DMS53 (cell line): ENCODE results near the gene PTGR3.
"Not testable (repeated sequence)": the region's sequence is repeated elsewhere in the genome, so short reads cannot be mapped to it uniquely, and the experiment has no call there.

Experiments used
- DNase-seq: peaks from one replicate; lab custom pipeline; 2025; lab: John Stamatoyannopoulos, UW

The PTGR3 gene

DNA sequence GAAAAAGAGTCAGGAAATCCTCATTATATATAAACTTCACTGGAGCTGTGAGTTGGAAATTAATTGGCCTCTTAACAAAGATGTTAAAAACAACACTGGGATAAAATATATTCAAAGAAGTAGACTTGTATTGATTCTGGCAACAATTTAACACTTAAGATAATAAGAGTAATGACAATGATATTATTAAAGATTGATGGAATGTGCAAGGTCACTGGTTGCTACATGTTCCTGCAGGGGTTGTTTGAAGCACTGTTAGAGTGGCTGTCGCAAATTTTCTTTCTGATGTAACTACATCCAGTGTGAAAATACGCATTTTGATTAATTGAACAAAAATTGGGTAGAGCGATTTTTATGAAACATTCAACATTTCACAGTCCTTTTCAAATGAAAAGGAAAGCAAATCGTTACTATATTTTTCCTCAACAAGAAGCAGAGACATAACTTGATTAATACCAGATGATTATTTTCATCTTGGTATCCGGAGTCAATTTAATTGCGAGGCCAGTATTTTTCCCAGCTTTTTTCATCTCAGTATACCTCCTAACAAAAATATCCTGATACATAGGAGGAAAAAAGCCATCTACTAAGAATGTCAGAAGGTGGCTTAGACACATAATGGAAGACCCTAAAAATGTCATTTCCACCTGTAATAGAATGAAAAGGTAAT is 6.1 kb downstream of the PTGR3 start:
- DNase-seq: no peak

DNA sequence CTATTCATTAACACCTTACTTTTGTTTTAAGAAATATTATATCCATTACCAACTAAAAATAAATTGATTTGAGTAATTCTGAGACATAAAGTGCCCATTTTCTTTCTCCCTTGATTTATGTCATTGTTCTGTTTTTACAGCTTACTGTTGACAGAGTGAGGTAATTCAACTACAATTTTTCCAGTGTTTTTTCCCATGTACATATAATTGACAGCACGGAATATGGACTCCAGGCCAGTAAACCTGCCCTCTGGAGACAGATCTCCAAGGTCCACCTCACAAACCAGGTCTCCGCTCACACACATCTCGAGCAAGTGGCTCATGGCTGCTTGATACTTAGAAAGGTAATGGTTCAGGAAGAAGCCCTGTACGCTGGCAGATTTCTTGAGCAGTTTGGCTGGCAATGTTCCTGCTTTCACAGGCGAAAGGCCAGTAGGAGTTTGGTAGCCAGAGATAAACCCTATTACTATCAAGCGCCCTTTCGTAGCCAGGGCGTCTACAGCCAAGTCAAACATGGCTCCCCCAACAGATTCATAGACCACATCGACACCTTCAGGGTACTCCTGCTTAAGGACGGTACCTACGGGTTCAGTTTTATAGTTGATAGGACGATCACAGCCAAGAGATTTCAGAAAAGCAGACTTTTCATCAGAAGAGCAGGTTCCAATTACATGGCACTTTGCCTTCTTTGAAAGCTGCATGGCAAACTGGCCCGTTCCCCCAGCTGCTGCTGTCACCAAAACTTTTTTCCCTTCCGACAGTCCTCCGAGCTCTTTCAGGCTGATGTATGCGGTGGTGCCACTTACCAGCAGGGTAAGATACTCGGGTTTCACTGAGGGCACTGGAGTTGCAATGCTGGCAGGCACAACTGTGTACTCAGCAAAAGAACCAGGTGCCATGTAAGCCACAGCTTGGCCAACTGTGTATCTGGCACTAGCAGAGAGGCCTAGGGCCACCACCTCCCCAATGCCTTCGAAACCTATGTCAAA is 7.4 kb downstream of the PTGR3 start:
- no peak for DNase-seq

DNA sequence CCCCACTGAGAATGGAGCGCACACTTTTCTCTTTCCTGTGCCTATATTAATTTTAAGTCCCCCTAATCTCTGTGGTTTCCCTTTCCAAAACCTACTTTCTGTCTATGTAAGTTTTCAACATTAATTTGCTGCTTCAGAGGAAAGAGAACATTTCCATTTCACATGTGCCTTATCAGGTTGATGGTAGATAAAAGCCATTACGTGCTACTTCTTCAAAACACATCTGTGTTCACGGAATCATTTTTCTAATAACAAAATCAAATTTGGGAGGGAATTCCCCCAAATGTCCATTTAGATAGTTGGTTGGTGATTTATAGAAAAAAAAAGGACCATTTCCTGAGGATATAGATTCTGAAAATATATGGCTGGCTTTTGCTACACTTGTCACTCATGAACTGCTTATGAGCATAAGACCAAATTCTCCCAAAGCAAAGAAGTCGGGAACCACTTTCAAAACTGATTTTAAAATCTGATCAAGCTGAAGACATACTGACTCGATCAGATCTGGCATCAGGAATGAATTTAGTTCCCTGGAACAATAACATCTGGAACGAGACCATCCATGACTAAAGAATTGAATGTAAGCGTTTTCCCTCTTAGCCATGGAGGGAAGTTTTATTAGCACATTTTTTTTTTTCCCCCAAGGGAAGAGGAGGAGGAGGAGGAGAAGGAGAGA is 8.2 kb downstream of the PTGR3 start:
- no peak for DNase-seq

DNA sequence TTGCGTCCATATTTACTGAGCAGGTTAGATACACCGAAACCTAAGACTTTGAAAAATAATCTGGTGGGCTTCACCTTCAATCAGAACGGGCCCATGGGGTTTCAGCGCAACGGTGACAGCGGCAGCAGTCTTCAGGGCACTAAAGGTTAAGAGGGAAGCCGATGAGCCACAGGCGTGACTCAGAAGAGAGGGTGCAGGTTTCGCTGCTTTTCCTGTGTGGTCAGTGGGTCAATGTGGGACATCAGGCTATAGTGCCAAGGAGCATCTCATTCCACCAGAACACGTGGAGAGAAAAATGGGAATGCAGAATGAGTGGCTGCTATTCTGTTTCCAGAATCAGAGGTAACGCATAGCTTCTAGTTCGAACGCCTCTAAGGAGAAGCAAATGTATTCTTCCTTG is 8.9 kb downstream of the PTGR3 start:
- no peak for DNase-seq

DNA sequence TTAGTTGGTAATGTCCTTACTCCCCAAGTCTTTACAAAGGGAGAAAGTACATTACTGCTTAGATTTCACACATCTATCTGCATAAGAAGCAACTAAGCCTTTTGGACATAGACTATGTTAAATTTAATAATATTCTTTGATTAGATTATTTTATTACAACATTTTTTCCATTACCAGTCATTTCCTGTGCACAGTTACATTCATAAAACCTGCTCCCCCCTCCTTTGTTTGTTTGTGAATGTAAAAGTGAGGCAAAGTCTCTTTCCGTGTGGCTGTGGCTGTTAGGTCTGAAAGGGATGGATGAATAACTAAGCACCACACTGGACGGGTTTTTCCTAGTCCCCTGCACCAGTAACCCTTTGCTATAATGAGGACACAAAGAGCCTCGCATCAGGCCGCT is 9.6 kb downstream of the PTGR3 start:
- no peak for DNase-seq

DNA sequence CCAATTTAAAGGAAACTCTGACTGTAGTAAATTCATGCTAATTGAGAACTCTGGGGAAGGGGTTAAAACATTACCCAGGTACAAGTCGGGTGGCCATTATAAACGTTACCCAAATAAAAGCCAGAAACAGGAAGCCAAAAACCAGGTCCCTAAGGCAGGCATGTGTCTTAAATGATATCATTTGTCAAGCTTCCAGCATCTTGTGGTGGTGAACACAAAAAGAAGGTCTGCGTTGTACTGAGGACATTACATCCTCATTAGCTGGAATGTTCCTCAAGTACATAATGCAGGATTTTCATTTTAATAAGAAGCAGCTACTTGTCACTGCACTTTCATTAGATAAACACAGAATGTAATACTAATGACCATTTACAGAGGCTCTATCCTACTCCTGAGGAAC is 10.9 kb downstream of the PTGR3 start:
- no peak for DNase-seq

DNA sequence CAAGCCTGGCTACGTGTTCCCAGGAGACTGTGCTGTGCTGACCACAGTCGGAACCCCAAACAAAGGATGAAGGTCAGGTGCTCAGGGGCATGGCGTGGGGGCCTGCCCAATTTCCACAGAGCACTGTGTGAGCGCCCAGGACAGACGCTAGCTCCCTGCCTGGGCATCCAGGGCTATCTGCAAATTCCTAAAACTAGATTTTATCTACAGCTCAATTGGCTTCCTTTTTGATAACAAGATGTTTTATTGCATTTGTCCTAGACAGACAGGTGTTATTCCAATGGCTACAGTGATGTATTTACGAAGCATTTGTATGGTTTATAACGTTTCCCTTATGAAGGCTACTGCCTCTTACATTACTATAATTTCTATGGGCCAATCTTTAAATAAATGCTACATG is 16.0 kb downstream of the PTGR3 start:
- DNase-seq: no peak

DNA sequence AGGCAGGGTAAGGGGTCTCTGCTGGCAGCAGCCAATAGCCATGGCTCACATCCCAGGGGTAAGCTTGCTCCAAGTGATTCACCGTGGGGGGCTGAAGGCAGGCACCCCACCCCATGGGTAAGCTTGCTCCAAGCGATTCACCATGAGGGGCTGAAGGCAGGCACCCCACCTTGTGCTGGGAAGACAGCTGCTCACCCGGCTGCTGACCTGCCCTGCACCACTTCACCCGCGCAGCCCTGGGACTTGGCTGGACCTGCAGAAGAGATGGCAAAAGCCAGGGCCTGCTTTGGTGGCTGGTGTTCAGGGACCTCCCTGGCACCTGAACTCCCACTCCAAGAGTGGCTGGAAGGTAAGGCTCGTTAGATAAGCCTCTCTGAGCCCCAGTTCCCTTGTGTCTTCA is 19.2 kb downstream of the PTGR3 start:
- DNase-seq: no peak

DNA sequence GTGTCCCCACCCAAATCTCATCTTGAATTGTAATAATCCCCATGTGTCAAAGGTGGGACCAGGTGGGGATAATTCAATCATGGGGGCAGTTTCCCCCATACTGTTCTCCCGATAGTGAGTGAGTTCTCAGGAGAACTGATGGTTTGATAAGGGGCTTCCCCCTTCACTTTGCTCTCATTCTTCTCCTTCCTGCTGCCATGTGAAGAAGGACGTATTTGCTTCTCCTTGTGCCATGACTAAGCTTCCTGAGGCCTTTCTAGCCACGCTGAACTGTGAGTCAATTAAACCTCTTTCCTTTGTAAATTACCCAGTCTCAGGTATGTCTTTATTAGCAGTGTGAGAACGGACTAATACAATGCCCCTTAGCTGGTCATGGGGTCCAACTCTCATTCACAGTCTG is 21.2 kb downstream of the PTGR3 start:
- not testable (repeated sequence) for DNase-seq

DNA sequence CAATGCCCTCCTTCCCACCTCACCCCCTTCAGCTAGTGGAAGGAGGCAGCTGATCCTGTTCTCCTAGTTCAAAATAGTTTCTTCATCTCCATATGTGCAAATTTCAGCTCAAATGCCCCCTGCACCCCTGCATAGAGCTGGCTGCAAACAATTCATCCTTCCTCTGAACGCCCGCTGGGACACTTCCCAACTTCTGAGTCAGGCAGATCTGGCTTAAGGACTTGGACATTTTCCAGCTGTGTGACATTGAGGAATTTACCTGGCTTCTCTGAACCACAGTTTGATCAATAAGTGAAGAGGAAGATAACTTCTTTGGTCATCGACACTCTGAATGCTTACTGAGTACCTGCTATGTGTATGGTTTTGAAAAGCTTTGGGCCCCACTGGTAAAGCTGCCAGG is 23.5 kb downstream of the PTGR3 start:
- DNase-seq: no peak

DNA sequence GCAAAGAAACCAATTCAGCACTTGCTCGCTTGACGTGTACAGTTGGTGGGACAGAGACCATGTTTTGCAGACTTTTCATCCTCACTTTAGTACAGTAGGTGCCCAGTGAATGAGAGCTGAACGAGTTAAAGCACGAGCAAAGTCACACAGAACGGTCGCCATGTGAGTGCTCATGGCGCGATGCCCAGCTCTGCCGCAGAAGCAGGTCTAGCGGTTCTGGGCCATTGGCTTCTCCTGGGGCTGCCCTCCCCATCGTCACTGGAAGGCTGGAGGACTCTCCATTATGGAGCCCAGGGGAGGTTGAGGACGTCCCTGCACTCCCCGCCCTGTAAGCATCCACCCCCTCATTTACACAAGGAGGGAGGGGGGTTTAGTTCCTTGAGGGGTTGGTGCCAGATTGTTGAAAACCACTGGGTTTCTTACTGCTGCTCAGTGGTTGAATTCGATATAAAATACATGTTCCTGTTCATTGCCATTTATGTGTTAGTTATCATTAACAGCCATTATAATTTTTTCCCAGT is 24.9 kb downstream of the PTGR3 start:
- DNase-seq: no peak

DNA sequence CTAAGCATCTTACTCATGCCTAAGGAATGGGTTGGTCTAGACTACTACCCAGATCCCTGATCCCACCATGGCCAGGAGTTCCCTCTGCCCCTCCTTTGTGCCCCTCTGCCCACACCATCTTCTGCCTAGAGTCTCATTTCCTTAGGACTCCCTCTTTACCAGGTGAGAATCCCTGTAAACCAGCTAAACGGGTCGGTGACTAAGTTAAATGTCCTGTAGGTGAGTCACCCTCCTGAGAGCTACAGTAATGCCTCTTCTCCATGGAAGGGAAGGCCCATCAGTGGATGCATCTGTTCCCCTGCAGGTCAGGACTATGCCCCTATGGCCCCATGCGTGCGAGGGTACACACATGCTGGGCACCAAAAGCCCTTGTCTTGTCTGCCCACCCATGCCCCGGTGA is 25.4 kb downstream of the PTGR3 start:
- peak; percentile 94 for DNase-seq

DNA sequence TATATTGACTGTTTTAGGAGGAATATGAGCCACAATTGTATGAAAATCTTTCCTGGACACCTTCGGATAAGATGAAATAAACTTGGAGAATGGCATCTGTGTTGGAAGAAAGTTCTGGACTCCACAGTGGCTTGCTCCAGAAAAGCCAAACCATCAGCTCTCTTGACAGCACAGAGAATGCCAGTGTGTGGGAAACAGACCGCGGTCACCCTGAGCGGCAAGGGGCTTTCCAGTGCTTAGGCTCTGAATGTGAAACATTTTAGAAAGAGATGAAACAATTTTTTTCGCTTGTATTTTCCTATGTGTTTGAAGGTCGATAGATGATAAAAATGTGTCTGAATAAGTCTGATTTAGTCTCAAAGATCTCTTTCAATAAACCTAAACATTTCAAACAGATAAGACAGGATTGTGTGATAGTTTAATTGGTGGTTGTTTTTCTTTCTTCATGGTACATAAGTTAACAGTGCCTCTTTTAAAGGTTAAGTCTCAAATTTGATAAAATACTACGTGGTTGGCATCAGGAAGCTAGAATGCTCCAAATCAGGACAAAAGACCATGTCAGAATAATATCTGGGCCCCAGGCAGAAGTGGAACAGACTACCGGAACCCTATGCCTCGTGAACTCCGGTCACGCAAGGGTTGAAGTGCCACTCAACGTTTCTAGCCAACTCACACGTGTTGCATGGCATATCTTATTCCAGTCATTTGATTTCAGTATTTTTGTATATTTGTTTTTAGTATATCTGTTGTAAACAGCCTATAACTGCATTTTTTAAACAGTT is 28.9 kb downstream of the PTGR3 start:
- no peak for DNase-seq

DNA sequence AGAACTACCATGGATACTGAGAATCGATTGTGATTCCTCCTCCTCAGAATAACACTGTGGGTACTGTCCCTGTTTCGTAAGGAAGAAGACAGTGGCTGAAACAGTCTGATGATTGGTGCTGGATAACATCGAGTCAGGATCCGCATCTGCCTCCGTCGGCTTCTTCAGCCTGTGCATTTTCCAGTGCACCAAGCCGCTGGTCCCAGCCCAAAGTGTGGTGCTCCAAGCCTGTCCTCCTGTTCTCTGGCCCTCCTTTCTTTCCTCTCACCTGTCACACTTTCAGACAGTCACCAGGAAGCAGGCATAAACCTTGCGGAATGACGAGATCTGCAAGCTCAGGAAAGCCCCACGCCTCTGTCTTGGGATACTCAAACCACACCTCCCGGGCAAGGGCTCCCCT is 30.6 kb downstream of the PTGR3 start:
- DNase-seq: no peak

DNA sequence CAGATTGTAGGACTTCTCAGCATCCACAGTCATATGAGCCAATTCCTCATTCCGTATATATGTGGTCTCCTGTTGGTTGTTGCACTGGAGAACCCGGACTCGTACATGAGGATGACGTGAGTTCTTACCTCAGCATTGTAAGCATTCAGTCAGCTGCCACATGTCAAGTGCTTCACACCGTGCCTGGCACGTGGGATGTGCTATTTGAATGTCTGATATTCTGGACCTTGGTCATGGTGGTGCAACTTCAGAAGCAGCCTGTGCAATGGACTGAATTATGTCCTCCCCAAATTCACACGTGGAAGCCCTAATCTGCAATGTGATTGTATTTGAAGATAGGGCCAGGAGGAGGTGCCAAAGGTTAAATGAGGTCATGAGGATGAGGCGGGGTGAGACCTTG is 32.1 kb downstream of the PTGR3 start:
- DNase-seq: no peak

DNA sequence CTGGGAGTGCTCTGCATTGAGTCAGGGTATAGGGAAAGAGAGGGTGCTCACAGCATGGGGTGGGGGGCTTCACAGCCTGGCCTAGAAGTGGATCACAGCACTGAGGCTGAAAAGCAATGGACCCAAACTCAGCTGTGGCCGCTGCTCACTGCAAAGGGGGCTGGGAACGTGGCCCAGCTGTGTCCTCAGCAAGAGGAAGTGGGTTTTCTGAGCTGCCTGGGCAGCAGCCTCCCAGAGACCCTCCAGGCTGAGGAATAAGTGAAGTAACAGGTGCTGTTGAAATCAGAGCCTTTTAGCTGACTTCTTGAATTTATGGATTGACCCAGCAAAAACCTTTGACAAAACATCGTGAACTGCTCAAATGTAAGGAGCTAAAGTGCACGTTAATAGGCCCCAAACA is 35.2 kb downstream of the PTGR3 start:
- no peak for DNase-seq

DNA sequence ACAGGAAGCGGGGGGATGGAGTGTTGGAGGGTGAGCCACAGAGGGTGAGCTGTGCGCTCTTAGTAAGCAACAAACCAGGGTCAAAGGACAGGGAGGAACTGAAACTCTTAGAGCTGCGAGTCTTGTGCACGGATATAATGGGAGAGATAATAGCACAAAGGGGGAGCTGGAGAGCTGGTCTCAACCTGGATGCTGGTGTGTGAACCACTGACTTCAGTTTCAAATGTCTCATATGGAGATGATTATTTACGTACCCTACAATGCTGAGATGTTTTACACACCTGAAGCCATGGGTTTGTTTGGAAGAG is 35.9 kb downstream of the PTGR3 start:
- DNase-seq: no peak

DNA sequence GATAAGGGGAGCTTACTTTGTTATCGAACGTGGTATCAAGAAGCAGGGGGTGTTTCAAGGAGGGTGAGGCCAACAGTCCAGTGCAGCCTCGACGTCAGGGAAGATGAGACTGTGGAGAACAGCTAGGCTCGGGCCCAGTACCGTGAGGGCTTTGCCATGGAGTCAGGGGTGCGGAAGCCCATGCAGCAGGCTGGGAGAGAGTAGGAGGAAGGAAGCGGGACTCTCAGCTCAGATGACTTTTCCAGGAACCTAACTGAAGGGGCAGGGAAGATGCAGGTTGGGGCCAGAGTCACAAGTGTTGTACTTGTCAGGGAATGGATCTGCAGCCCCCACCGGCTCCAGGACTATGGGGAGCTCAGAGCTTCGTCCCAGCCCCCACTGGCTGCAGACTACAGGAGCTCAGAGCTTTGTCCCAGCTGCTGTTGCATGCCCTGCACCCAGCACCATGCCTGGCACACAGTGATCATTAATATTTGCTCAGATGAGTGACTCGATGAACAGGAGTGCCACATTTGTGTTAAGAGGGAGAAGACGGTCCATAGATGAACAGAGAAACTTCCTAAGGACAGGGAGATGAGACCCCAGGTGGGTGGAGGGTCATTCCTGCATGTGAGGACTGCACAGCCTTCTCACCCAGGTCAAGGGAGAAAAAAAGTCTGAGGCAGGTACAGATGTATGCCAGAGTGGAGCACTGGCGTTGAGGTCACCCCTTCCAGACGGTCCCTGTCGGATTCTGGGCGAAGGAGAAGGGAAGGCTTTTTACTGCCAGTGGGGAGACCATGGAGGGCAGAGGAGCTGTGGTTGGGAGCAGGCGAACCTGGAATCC is 36.4 kb downstream of the PTGR3 start:
- no peak for DNase-seq

DNA sequence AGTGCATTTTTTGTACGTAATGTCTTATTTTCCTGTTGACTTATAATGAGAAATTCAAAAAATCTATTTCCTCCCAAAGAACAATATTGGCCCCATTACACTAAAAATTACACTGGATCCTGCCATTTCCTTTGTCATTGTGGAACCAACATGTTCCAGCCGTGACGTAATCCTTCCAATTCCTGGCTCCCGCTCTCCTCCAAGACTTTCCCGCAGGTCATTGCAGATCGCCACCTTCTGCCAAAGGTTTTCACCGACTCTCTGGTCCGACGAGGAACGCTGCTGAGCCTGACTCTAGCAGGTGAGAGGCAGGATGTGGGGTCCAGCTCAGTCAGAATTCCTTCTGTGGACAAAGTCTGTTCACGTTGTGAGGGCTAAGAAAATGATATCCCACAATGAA is 38.0 kb downstream of the PTGR3 start:
- DNase-seq: no peak

DNA sequence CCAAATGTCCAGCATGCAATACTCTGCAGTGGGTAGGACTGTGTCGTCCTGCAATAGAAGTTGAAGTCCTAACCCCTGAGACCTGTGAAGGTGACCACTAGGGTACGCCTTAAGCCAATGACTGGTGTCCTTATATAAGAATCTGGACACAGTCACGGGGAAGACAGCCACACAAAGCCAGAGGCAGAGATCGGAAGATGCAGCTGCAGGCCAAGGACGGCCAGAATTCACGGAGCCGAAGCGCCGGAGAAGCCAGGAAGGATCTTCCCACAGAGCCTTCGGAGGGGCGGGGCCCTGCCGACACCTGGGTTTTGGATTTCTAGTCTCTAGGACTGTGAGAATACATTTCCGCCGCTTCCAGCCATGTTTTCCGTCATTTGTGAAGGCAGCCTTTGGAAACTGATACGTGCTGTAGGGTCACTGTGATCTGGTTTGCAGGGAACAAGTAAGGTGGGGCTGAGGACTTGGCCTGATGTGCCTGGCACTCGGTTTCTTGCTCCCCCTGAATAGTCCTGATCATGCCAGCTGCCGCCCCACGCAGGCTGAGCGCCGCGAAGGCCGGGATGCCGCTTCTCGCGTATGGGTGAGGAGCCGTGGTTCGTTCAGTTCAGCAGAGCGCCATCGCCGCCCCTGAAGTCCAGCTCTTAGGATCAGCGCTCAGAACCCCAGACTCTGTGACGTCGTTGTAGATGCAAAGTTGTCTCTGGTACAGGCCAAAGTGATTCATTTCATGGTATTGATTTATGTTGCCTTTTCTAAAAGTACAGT is 38.7 kb downstream of the PTGR3 start:
- DNase-seq: no peak
